ENCODE measurements around the gene EDAR. TPM values are rescaled to one million over a fixed set of nuclear protein-coding genes. Genes with fewer than 3 reads are reported as not detected.

The EDAR gene
- total and polyA plus RNA-seq, 8 donors = 0.93 to 1.1 TPM; not detected in 6

GRCh38 chr2:108942231-108942825 lies 46.7 kb downstream of the EDAR start:
- DNase-seq = no peak
- no peak overlapping the region for H3K4me3 ChIP-seq
- H3K27ac ChIP-seq = no peak overlapping the region
- peaks cover 5 to 11% (median 9%) of the 10 kb centered on the region in 4 donors for H3K9me3 ChIP-seq
- no peak for TF ChIP-seq EP300 (IDR thresholded peaks at IDR 0.05)
- TF ChIP-seq POLR2A (IDR thresholded peaks at IDR 0.05) = no peak
- TF ChIP-seq CTCF (IDR thresholded peaks at IDR 0.05) = no peak
- TF ChIP-seq POLR2AphosphoS5 (IDR thresholded peaks at IDR 0.05) = no peak
- WGBS, 5 donors = 91 to 97% (median 94%) methylated on average over 34 of the region's 34 CpGs
- no peaks in the 10 kb centered on the region for H3K4me1 ChIP-seq
- H3K27me3 ChIP-seq = peaks cover 0 to 4% (median 0%) of the 10 kb centered on the region in 3 donors
- no peaks in the 10 kb centered on the region for H3K36me3 ChIP-seq
- intact Hi-C loops (cut with DNase I; ENCODE audit: low total_unique reads) = no loop called here

GRCh38 chr2:108941767-108942166 lies 47.3 kb downstream of the EDAR start:
- H3K27me3 ChIP-seq = peaks cover 0 to 4% (median 0%) of the 10 kb centered on the region in 3 donors
- intact Hi-C loops (cut with DNase I; ENCODE audit: low total_unique reads) = no loop called here
- H3K4me1 ChIP-seq = no peaks in the 10 kb centered on the region

GRCh38 chr2:108941161-108941665 lies 47.8 kb downstream of the EDAR start:
- Histone ChIP-seq H3K4me1 (no peaks in the 10 kb centered on the region), H3K27ac (no peak overlapping the region), H3K9me3 (peaks cover 0 to under 1% (median 0%) of the 10 kb centered on the region in 4 donors), H3K4me3 (no peak overlapping the region), H3K27me3 (peaks cover 0 to 4% (median 0%) of the 10 kb centered on the region in 3 donors), H3K36me3 (no peaks in the 10 kb centered on the region)
- 80 to 85% (median 83%) methylated on average over 7 to 8 of the region's 8 CpGs for WGBS, 5 donors
- intact Hi-C loops (cut with DNase I; ENCODE audit: low total_unique reads) = no loop called here
- DNase-seq = no peak
- TF ChIP-seq EP300 (IDR thresholded peaks at IDR 0.05) (no peak), POLR2A (IDR thresholded peaks at IDR 0.05) (no peak), POLR2AphosphoS5 (IDR thresholded peaks at IDR 0.05) (no peak), CTCF (IDR thresholded peaks at IDR 0.05) (no peak)

More at GRCh38 chr2:108941767-108942166, 47.3 kb downstream of the EDAR start:
- H3K36me3 ChIP-seq = no peaks in the 10 kb centered on the region
- no peak overlapping the region for H3K4me3 ChIP-seq
- no peak for DNase-seq
- H3K27ac ChIP-seq = no peak overlapping the region
- H3K9me3 ChIP-seq = peaks cover 0 to 6% (median 3%) of the 10 kb centered on the region in 4 donors
- 80 to 93% (median 81%) methylated on average over 8 to 9 of the region's 9 CpGs for WGBS, 5 donors
- TF ChIP-seq POLR2AphosphoS5 (IDR thresholded peaks at IDR 0.05) (no peak), POLR2A (IDR thresholded peaks at IDR 0.05) (no peak), EP300 (IDR thresholded peaks at IDR 0.05) (no peak), CTCF (IDR thresholded peaks at IDR 0.05) (no peak)

DNA sequence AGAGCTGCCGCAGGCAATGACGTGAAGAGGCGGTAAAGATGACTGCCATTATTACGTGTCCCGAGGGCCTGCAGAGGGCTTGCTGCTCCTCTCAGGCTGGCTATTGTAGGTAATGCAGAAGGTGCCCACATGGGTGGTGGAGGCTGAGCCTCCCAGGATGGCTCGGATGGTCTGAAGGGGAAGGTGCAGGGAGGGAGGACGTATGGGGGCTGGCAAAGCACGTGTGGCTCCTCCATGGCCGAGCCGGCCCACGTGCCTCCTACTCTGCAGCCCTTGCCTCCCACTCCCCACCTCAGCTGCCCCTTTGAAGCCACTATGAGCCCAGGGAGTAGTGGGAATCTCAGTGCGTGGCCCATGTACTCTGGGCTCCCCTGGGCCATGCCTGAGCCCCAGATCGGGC lies 48.9 kb downstream of the EDAR start:
- H3K9me3 ChIP-seq = no peaks in the 10 kb centered on the region
- no peak overlapping the region for H3K4me3 ChIP-seq
- DNase-seq = no peak
- intact Hi-C loops (cut with DNase I; ENCODE audit: low total_unique reads) = no loop called here
- no peaks in the 10 kb centered on the region for H3K36me3 ChIP-seq
- H3K27ac ChIP-seq = no peak overlapping the region
- TF ChIP-seq CTCF (IDR thresholded peaks at IDR 0.05) (no peak), POLR2A (IDR thresholded peaks at IDR 0.05) (no peak), EP300 (IDR thresholded peaks at IDR 0.05) (no peak), POLR2AphosphoS5 (IDR thresholded peaks at IDR 0.05) (no peak)
- WGBS, 5 donors = 88 to 99% (median 91%) methylated on average over 12 to 13 of the region's 13 CpGs
- H3K4me1 ChIP-seq = peaks cover 0 to 7% (median 3%) of the 10 kb centered on the region in 4 donors
- H3K27me3 ChIP-seq = peaks cover 0 to 4% (median 0%) of the 10 kb centered on the region in 3 donors

All from stomach (tissue), 9 donors.